GM12878 (cell line): ENCODE data around the gene MT1E. TPM values are rescaled to one million over a fixed set of nuclear protein-coding genes. Genes with fewer than 3 reads are reported as not detected.

ENCODE experiments used
- CEBPB ChIP-seq, 2 experiments: fragments of 150-350 bp in 1 of 2; IDR thresholded peaks; 2 replicates each; pipeline ENCODE4 v1.6.1; 2012 to 2014; ENCODE audit warnings: low read depth in 2 of 2, low read length in 2 of 2, borderline replicate concordance in 1 of 2, inconsistent platforms in 1 of 2
- CHD1 ChIP-seq: IDR thresholded peaks from 2 replicates; pipeline ENCODE4 v1.6.1; 2012; ENCODE audit warnings: low read depth, low read length, improper control_type of control experiment
- CUX1 ChIP-seq: IDR thresholded peaks from 2 replicates; pipeline ENCODE4 v1.6.1; 2012; ENCODE audit warnings: improper control_type of control experiment, low read depth, low read length; ENCODE audit not compliant: insufficient replicate concordance
- DPF2 ChIP-seq: fragments of 450-650 bp; IDR thresholded peaks from 2 replicates; pipeline ENCODE4 v1.6.1; 2017; ENCODE audit warnings: mild to moderate bottlenecking
- GATAD2B ChIP-seq: fragments of 450-650 bp; conservative IDR thresholded peaks from 2 replicates; pipeline ENCODE4 v1.6.1; 2017; ENCODE audit warnings: low read depth, mild to moderate bottlenecking, moderate library complexity
- HCFC1 ChIP-seq: fragments of 150-350 bp; IDR thresholded peaks from 2 replicates; pipeline ENCODE4 v1.6.1; 2014; ENCODE audit warnings: low read length
- HDAC6 ChIP-seq: fragments of 200-600 bp; sonication (generic); IDR thresholded peaks from one replicate; pipeline ENCODE4 v1.8.0; 2017; ENCODE audit warnings: antibody characterized with exemption; ENCODE audit not compliant: unreplicated experiment
- IRF5 ChIP-seq: fragments of 450-650 bp; IDR thresholded peaks from 2 replicates; pipeline ENCODE4 v1.6.1; 2017; ENCODE audit warnings: borderline replicate concordance
- MEF2B ChIP-seq: fragments of 450-650 bp; IDR thresholded peaks from 2 replicates; pipeline ENCODE4 v1.6.1; 2018; ENCODE audit warnings: mild to moderate bottlenecking, moderate library complexity; ENCODE audit not compliant: partially characterized antibody, poor library complexity, severe bottlenecking
- SMAD1 ChIP-seq: fragments of 450-650 bp; IDR thresholded peaks from 2 replicates; pipeline ENCODE4 v1.6.1; 2018; ENCODE audit warnings: mild to moderate bottlenecking, low read depth; ENCODE audit not compliant: partially characterized antibody
- STAT1 ChIP-seq: fragments of 450-650 bp; conservative IDR thresholded peaks from 2 replicates; pipeline ENCODE4 v1.6.1; 2014; ENCODE audit warnings: antibody characterized with exemption, mild to moderate bottlenecking
- TBL1XR1 ChIP-seq: IDR thresholded peaks from 2 replicates; pipeline ENCODE4 v1.6.1; 2012; ENCODE audit warnings: low read depth, low read length, improper control_type of control experiment
- YBX1 ChIP-seq: fragments of 450-650 bp; IDR thresholded peaks from 2 replicates; pipeline ENCODE4 v1.6.1; 2016; ENCODE audit warnings: antibody characterized with exemption
- YY1 ChIP-seq: IDR thresholded peaks from 2 replicates; pipeline ENCODE4 v1.6.1; 2011; ENCODE audit warnings: low read depth, mild to moderate bottlenecking, low read length
- polyA plus RNA-seq, 11 experiments: library from polyadenylated mRNA; depleted of rRNA in 4 of 11; unstranded in 6 of 11; stranded (reverse) in 5 of 11; fragments of >200 nt; fragmentation: Nextera tagmentation in 4 of 11; fragmentation: Illumina TruSeq in 1 of 11; extraction: Ambion mirVana in 4 of 11; extraction: Trizol in 1 of 11; gene quantifications; 1 replicate in 1 of 11; 2 replicates in 10 of 11; pipeline versions ENCODE4 v1.2.1 to v1.2.3, GENCODE V29; 2011 to 2016; ENCODE audit warnings: inconsistent platforms in 2 of 11, missing spikeins in 2 of 11, low read depth in 1 of 11
- total RNA-seq, 4 experiments: library from RNA; depleted of rRNA in 3 of 4; stranded (reverse); fragments of >200 nt in 3 of 4; fragmentation: Illumina TruSeq in 1 of 4; extraction: Trizol in 1 of 4; gene quantifications; 2 replicates each; pipeline versions ENCODE4 v1.2.1 to v1.2.3, GENCODE V29; 2013 to 2021
- TF ChIP-seq, protein P1 (sequence below): IDR thresholded peaks from 2 replicates; pipeline ENCODE4 v1.6.1; 2012; ENCODE audit warnings: mild to moderate bottlenecking, low read depth, low read length
- TF ChIP-seq, protein P2 (sequence below): fragments of 450-650 bp; formaldehyde crosslinking; IDR thresholded peaks from 2 replicates; pipeline ENCODE4 v1.4.0; 2020; ENCODE audit warnings: mild to moderate bottlenecking, moderate library complexity

The MT1E gene
- total and polyA plus RNA-seq, 10 of the 15 experiments (the other 5 are each of a cell fraction or from before 2014, with no cell fraction given): 5.8 to 22.3 (median 16.5) TPM

- TF ChIP-seq TBL1XR1 (no peak), IRF5 (no peak), STAT1 (no peak), HCFC1 (no peak), MEF2B (no peak), HDAC6 (no peak), SMAD1 (no peak), YBX1 (no peak), CEBPB (IDR thresholded peaks at IDR 0.05; ENCODE audit: borderline replicate concordance in 1 of 2, low read depth in 2 of 2, low read length in 2 of 2) (no peak), GATAD2B (no peak), CUX1 (no peak), CHD1 (no peak), YY1 (peak; percentile 36; the same call in 1 of the 2 replicates), DPF2 (no peak)
- TF ChIP-seq, protein P1, sequence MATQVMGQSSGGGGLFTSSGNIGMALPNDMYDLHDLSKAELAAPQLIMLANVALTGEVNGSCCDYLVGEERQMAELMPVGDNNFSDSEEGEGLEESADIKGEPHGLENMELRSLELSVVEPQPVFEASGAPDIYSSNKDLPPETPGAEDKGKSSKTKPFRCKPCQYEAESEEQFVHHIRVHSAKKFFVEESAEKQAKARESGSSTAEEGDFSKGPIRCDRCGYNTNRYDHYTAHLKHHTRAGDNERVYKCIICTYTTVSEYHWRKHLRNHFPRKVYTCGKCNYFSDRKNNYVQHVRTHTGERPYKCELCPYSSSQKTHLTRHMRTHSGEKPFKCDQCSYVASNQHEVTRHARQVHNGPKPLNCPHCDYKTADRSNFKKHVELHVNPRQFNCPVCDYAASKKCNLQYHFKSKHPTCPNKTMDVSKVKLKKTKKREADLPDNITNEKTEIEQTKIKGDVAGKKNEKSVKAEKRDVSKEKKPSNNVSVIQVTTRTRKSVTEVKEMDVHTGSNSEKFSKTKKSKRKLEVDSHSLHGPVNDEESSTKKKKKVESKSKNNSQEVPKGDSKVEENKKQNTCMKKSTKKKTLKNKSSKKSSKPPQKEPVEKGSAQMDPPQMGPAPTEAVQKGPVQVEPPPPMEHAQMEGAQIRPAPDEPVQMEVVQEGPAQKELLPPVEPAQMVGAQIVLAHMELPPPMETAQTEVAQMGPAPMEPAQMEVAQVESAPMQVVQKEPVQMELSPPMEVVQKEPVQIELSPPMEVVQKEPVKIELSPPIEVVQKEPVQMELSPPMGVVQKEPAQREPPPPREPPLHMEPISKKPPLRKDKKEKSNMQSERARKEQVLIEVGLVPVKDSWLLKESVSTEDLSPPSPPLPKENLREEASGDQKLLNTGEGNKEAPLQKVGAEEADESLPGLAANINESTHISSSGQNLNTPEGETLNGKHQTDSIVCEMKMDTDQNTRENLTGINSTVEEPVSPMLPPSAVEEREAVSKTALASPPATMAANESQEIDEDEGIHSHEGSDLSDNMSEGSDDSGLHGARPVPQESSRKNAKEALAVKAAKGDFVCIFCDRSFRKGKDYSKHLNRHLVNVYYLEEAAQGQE: no peak
- TF ChIP-seq, protein P2, sequence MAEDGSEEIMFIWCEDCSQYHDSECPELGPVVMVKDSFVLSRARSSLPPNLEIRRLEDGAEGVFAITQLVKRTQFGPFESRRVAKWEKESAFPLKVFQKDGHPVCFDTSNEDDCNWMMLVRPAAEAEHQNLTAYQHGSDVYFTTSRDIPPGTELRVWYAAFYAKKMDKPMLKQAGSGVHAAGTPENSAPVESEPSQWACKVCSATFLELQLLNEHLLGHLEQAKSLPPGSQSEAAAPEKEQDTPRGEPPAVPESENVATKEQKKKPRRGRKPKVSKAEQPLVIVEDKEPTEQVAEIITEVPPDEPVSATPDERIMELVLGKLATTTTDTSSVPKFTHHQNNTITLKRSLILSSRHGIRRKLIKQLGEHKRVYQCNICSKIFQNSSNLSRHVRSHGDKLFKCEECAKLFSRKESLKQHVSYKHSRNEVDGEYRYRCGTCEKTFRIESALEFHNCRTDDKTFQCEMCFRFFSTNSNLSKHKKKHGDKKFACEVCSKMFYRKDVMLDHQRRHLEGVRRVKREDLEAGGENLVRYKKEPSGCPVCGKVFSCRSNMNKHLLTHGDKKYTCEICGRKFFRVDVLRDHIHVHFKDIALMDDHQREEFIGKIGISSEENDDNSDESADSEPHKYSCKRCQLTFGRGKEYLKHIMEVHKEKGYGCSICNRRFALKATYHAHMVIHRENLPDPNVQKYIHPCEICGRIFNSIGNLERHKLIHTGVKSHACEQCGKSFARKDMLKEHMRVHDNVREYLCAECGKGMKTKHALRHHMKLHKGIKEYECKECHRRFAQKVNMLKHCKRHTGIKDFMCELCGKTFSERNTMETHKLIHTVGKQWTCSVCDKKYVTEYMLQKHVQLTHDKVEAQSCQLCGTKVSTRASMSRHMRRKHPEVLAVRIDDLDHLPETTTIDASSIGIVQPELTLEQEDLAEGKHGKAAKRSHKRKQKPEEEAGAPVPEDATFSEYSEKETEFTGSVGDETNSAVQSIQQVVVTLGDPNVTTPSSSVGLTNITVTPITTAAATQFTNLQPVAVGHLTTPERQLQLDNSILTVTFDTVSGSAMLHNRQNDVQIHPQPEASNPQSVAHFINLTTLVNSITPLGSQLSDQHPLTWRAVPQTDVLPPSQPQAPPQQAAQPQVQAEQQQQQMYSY (CRISPR knock-in tag): no peak
Observed at GRCh38 chr16:56576585-56577299, 48.8 kb upstream of the MT1E start (continued).
